Measurements from ENCODE around the gene MYL11.

Gene MYL11

GRCh38 chr16:30354423-30355143 lies 20.0 kb upstream of the MYL11 start:
- DNase-seq, result no peak

GRCh38 chr16:30355144-30355953 lies 19.3 kb upstream of the MYL11 start, which contains the start of gene CD2BP2:
TSS of gene CD2BP2 (minus strand) at chr16:30355308. CDS start at chr16:30354681, 627 bp downstream.
- peak; percentile 93 for DNase-seq

GRCh38 chr16:30355954-30356308 lies 18.7 kb upstream of the MYL11 start:
- no peak for DNase-seq

GRCh38 chr16:30356401-30357084 lies 18.1 kb upstream of the MYL11 start:
- no peak for DNase-seq

GRCh38 chr16:30357085-30357714 lies 17.4 kb upstream of the MYL11 start:
- DNase-seq, result no peak

GRCh38 chr16:30357715-30358576 lies 16.7 kb upstream of the MYL11 start:
- DNase-seq, result no peak

GRCh38 chr16:30358577-30358936 lies 16.0 kb upstream of the MYL11 start:
- DNase-seq, result no peak

- no peak for DNase-seq
These were observed 15.4 kb upstream of the MYL11 start for GRCh38 chr16:30358990-30359870.

- no peak for DNase-seq
These were observed 14.8 kb upstream of the MYL11 start for GRCh38 chr16:30359871-30360170.

GRCh38 chr16:30361180-30361579 lies 13.4 kb upstream of the MYL11 start:
- DNase-seq, result no peak

GRCh38 chr16:30365200-30365599 lies 9.4 kb upstream of the MYL11 start:
- no peak for DNase-seq

- no peak for DNase-seq
These were observed 8.1 kb upstream of the MYL11 start for GRCh38 chr16:30366511-30366910.

GRCh38 chr16:30367349-30368009 lies 7.1 kb upstream of the MYL11 start:
- DNase-seq, result no peak

- peak; percentile 54 for DNase-seq
These were observed 6.3 kb upstream of the MYL11 start for GRCh38 chr16:30368122-30368791.

- no peak for DNase-seq
These were observed 5.9 kb upstream of the MYL11 start for GRCh38 chr16:30368792-30369090.

- no peak for DNase-seq
These were observed 5.3 kb upstream of the MYL11 start for GRCh38 chr16:30369091-30369937.

- DNase-seq, result no peak
These were observed 4.6 kb upstream of the MYL11 start for GRCh38 chr16:30369938-30370455.

- DNase-seq, result peak; percentile 100
These were observed 4.0 kb upstream of the MYL11 start, which contains the start of gene TBC1D10B for GRCh38 chr16:30370456-30371247. TSS of gene TBC1D10B (minus strand) at chr16:30370494. CDS start at chr16:30370183, 311 bp downstream.

Measured in CD4-positive, alpha-beta T cell treated with Interleukin-15 for 1 hour (primary cell).